Kidney (tissue), 14 donors: ENCODE data around the gene CHRNE. TPM values are rescaled to one million over a fixed set of nuclear protein-coding genes. Genes with fewer than 3 reads are reported as not detected.

Experiments used
- DNase-seq, 5 donors: peaks; one replicate each; pipeline ENCODE4 v3.0.0-alpha.2; 2013 to 2020
- FAIRE-seq: peaks from 2 replicates; lab custom pipeline; 2012; peaks lifted over from hg19 to GRCh38; lab: Jason Lieb, UNC
- H3K27ac ChIP-seq, 2 donors: one replicate each; pipeline ENCODE4 v1.7.0; 2013; ENCODE audit warnings: low read depth in 2 of 2, low read length in 2 of 2, inconsistent platforms in 1 of 2
- H3K27me3 ChIP-seq: one replicate; pipeline ENCODE4 v1.7.1; 2013; ENCODE audit warnings: low read length, inconsistent platforms; ENCODE audit not compliant: control insufficient read depth, insufficient read depth
- H3K36me3 ChIP-seq, 3 donors: one replicate each; pipeline versions ENCODE4 v1.7.0 to v1.7.1; 2013; ENCODE audit warnings: low read length in 3 of 3, control low read depth in 1 of 3, inconsistent platforms in 1 of 3; ENCODE audit not compliant: insufficient read depth in 3 of 3, control insufficient read depth in 2 of 3
- H3K4me1 ChIP-seq, 3 donors: one replicate each; pipeline versions ENCODE4 v1.7.0 to v1.7.1; 2013; ENCODE audit warnings: low read length in 3 of 3, inconsistent platforms in 1 of 3, low read depth in 1 of 3; ENCODE audit not compliant: control insufficient read depth in 2 of 3, insufficient read depth in 2 of 3
- H3K4me3 ChIP-seq, 3 donors: one replicate each; pipeline versions ENCODE4 v1.7.0 to v1.8.1; 2013; ENCODE audit warnings: low read length in 3 of 3, control low read depth in 1 of 3, inconsistent platforms in 1 of 3
- H3K9ac ChIP-seq, 3 donors: one replicate each; pipeline versions ENCODE4 v1.7.0 to v1.7.1; 2013; ENCODE audit warnings: low read length in 3 of 3, control low read depth in 1 of 3, inconsistent platforms in 1 of 3
- H3K9me3 ChIP-seq, 3 donors: one replicate each; pipeline versions ENCODE4 v1.7.0 to v1.7.1; 2013; ENCODE audit warnings: low read length in 3 of 3, control low read depth in 1 of 3, inconsistent platforms in 1 of 3; ENCODE audit not compliant: control insufficient read depth in 2 of 3, insufficient read depth in 1 of 3
- CTCF ChIP-seq: IDR thresholded peaks from 3 replicates; pipeline ENCODE4 v1.5.1; 2012; ENCODE audit warnings: mild to moderate bottlenecking, moderate library complexity, borderline replicate concordance; ENCODE audit not compliant: insufficient read depth; ENCODE audit errors: extremely low read depth
- intact Hi-C: fragments of 100-400 bp; cut with DNase I; formaldehyde crosslinking; loops from one replicate; pipeline ENCODE4 v1.11.1; 2022
- polyA plus RNA-seq: library from polyadenylated mRNA; stranded (reverse); fragments of 350-450 nt; fragmentation: Illumina TruSeq; extraction: RNeasy Lipid Tissue Mini Kit (QIAGEN cat#74804); gene quantifications from one replicate; pipeline ENCODE4 v1.2.3, GENCODE V29; 2014; ENCODE audit warnings: low read depth, low replicate concordance; ENCODE audit not compliant: insufficient read depth
- total RNA-seq: library from RNA; stranded (reverse); fragmentation: NEBNext Ultra II Directional; extraction: Animal tissue kit (Norgen Biotek cat#: 25700); gene quantifications from one replicate; pipeline ENCODE4 v1.2.1, GENCODE V29; 2021
- donor health status: control.
- donor health status: control.
- donor health status: control.
- donor health status: control.
- donor health status: control.
- donor health status: DM: yes; HTN: yes; CAD: no.
- donor health status: Normal renal cell carcinoma (clear cell type).

The CHRNE gene
- total and polyA plus RNA-seq, 2 donors from 2014 or later = 0.82 to 1.3 TPM

GRCh38 chr17:4881761-4882555, 20.9 kb downstream of the CHRNE start:
- Histone ChIP-seq H3K4me1 (peaks cover 0 to 4% (median 0%) of the 10 kb centered on the region in 3 donors), H3K9ac (no peak overlapping the region), H3K27ac (no peak overlapping the region), H3K9me3 (no peaks in the 10 kb centered on the region), H3K36me3 (peaks cover 5 to 31% (median 16%) of the 10 kb centered on the region in 3 donors), H3K4me3 (no peak overlapping the region), H3K27me3 (no peaks in the 10 kb centered on the region)
- DNase-seq = peak in 4 of 5 donors; percentile 69 to 77 (median 73)
- no peak for FAIRE-seq
- peak; percentile 78 for TF ChIP-seq CTCF
- intact Hi-C loops = loop anchor here (5.0 kb wide), 1 partner anchor 95 kb away; the partner anchor contains the start of genes GLTPD2 and VMO1

- FAIRE-seq (no peak), DNase-seq (peak in 1 of 5 donors; percentile 60)
- Histone ChIP-seq H3K4me3 (no peak overlapping the region), H3K4me1 (peaks cover 0 to 4% (median 0%) of the 10 kb centered on the region in 3 donors), H3K27me3 (no peaks in the 10 kb centered on the region), H3K9ac (no peak overlapping the region), H3K27ac (no peak overlapping the region), H3K9me3 (no peaks in the 10 kb centered on the region), H3K36me3 (peaks cover 5 to 22% (median 12%) of the 10 kb centered on the region in 3 donors)
- no peak for TF ChIP-seq CTCF
- intact Hi-C loops = loop anchor here (5.0 kb wide), 1 partner anchor 94 kb away; the partner anchor contains the start of genes GLTPD2 and VMO1
Observed at GRCh38 chr17:4880857-4881256, 22.0 kb downstream of the CHRNE start.

- no peak for FAIRE-seq
- H3K4me1 ChIP-seq = peaks cover 0 to 4% (median 0%) of the 10 kb centered on the region in 3 donors
- no peaks in the 10 kb centered on the region for H3K9me3 ChIP-seq
- peaks cover 0 to 9% (median under 1%) of the 10 kb centered on the region in 3 donors for H3K36me3 ChIP-seq
- H3K27ac ChIP-seq = no peak overlapping the region
- no peak for TF ChIP-seq CTCF
- H3K27me3 ChIP-seq = no peaks in the 10 kb centered on the region
- intact Hi-C loops = no loop called here
- H3K9ac ChIP-seq = no peak overlapping the region
- H3K4me3 ChIP-seq = no peak overlapping the region
- no peak for DNase-seq
Observed at GRCh38 chr17:4879601-4880000, 23.3 kb downstream of the CHRNE start.
